Dedifferentiated amniotic fluid mesenchymal stem cell (primary cell): ENCODE measurements around the gene IVNS1ABP.
"Not testable (repeated sequence)": the region's sequence is repeated elsewhere in the genome, so short reads cannot be mapped to it uniquely, and the experiment has no call there.

ENCODE experiments used
- DNase-seq: peaks from one replicate; pipeline ENCODE4 v3.0.0-alpha.2; 2016; ENCODE audit errors: extremely low spot score

IVNS1ABP gene

DNA sequence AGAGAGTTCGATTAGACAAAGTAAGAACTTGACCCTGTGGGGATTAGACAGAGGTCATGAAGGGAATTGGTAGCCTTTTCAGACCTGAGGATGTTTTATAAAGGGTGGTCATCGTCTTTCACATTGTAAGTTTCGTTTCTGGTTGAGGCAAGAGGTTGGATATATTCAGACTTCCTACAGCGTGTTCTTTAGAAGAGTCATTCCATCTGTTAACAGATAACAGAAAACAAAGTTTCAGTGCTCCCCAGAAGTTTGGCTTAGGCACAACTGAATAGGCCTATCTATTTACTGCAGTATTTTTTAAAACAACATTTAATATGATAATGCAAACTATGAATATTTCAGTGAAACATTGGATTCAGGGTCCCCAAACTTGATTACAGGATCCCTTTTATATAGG, 17.1 kb upstream of the IVNS1ABP start:
- no peak for DNase-seq

DNA sequence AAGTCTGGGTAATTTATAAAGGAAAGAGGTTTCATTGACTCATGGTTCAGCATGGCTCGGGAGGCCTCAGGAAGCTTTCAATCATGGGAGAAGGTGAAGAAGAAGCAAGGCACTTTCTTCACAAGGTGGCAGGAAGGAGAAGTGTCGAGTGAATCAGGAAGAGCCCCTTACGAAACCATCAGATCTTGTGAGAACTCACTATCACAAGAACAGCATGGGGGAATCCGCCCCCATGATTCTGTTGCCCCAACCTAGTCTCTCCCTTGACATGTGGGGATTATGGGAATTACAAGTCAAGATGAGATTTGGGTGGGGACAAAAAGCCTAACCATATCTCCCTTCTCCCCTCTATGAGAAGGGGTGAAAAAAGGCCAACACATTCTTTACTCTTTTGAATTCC, 11.2 kb upstream of the IVNS1ABP start:
- DNase-seq: no peak

DNA sequence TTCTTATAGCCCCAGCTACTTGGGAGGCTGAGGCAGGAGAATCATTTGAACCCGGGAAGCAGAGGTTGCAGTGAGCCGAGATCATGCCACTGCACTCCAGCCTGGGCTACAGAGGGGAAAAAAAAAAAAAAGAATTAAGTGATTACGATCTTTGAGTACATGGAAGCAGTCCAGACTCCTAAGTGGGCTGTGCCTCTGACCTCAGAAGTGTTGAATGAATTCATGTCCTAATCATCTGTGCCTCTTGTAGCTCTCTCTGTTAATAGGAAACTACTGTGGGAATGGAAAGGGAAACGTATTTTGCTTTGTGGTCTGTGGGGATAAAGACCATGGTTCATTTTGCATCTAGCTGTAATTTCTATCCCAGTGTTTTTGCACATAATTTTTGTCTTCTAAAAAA, 8.4 kb upstream of the IVNS1ABP start:
- DNase-seq: no peak

DNA sequence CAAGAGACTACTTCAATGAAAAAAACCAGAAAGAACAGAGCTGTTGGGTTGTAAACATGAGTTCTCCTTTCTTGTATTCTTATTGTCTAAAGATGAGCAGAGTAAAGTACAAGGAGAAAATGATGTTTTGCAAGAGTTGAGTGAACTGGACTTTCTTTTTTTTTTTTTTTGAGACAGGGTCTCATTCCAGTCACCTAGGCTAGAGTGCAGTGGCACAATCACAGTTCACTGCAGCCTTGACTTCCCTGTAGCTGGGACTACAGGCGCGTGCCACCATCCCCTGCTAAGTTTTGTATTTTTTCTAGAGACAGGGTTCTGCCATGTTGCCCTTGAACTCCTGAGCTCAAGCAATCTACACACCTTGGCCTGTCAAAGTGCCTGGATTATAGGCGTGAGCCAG, 7.1 kb upstream of the IVNS1ABP start:
- DNase-seq: no peak

DNA sequence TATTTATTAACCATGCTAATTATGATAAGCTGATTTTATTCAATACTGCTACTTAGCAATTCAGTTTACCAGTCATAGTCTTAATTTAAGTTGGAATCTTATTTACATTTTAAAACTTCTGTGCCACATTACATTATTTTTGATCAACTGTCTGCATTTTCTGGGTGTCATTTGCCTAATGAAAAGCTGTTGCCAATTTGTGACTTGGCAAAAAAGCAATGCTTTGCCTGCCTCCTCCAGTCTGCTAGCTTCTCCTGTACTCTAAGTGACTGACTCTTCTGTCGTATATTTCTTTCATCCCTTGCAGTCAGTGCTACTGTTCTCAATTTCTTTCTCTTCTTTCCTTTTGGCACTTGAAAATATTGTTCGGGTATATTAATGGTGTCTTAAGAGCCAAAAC, 5.6 kb upstream of the IVNS1ABP start:
- no peak for DNase-seq

DNA sequence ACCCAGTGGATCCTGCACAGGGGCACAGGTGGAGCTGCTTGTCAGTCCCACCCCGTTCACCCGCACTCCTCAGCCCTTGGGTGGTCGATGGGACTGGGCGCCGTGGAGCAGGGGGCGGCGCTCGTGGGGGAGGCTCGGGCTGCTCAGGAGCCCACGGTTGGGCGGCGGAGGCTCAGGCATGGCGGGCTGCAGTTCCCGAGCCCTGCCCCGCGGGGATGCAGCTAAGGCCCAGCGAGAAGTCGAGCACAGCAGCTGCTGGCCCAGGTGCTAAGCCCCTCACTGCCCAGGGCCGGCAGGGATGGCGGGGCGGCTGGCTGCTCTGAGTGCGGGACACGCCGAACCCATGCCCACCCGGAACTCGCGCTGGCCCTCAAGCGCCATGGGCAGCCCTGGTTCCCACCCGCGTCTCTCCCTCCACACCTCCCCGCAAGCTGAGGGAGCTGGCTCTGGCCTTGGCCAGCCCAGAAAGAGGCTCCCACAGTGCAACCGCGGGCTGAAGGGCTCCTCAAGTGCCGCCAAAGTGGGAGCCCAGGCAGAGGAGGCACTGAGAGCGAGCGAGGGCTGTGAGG, 4.7 kb upstream of the IVNS1ABP start:
- DNase-seq: not testable (repeated sequence)

DNA sequence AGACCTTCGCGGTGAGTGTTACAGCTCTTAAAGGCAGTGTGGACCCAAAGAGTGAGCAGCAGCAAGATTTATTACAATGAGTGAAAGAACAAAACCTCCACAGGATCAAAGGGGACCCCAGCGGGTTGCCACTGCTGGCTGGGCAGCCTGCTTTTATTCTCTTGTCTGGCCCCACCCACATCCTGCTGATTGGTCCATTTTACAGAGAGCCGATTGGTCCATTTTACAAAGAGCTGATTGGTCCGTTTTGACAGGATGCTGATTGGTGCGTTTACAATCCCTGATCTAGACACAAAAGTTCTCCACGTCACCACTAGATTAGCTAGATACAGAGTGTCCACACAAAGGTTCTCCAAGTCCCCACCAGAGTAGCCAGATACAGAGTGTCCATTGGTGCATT, 4.1 kb upstream of the IVNS1ABP start:
- DNase-seq: not testable (repeated sequence)

DNA sequence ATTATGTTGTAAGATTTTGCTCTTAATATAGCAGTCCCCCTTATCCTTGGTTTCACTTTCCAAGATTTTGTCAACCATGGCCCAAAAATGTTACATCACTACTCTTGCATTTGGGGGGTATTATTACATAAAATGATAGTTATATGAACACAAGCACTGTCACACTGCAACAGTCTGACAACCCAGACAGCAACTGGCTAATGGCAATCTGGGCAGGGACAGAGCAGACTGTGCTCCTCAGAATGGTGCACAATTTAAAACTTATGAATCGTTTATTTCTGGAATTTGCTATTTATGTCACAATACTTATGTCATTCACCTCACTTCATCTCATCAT, 2.1 kb upstream of the IVNS1ABP start:
- DNase-seq: no peak

DNA sequence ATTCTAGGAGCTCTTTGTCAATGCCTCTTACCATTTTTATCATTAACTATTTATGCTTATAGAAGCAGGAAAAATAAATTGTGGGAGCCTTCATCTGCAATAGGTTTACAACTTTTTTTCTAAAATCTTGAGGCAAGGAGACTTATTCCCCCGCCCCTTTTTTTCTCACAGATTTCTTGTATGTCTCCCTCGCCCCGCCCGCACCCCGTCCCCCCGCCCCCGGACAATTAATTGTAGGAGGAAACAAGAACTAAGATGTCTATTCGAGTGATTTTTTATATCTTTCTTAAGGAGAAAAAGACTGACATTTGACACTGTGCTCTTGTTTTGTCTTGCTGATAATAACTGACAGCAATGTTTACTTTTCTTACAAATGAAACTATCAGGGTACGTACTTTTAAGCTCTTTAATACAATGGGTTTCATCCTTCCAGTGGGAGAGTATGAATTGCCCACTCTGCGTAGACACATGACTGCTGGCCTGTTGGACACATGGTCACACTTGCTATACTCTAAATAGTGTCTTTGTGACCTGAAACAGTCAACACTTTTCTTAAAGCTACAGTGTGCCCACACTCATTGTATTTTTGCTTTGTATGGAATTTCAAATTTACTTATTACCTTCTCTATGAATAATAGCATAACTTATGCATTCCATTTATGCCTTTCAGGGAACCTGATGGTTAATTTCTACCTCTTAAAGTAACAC, 1.5 kb upstream of the IVNS1ABP start:
- DNase-seq: no peak

DNA sequence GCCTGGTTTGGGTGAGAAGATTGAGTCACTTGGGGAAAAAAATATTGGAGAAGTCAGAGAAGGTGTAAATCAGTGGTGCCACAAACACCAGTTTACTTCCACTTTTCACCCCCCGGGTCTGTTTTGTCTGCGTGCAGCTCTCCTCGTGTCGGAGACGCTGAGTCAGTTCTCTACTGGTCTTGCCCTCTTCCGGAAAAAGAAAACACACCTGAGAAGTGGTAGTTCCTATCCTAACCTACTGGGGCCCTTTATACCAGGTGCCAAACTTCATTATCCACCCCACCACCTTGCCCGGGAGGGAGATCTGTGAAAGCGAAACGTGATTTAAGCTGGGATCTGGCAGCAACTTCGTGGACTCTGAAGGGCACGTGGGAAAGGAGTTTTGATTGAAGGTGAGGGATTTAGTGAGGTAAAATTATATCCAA, 855 bp upstream of the IVNS1ABP start:
- no peak for DNase-seq

DNA sequence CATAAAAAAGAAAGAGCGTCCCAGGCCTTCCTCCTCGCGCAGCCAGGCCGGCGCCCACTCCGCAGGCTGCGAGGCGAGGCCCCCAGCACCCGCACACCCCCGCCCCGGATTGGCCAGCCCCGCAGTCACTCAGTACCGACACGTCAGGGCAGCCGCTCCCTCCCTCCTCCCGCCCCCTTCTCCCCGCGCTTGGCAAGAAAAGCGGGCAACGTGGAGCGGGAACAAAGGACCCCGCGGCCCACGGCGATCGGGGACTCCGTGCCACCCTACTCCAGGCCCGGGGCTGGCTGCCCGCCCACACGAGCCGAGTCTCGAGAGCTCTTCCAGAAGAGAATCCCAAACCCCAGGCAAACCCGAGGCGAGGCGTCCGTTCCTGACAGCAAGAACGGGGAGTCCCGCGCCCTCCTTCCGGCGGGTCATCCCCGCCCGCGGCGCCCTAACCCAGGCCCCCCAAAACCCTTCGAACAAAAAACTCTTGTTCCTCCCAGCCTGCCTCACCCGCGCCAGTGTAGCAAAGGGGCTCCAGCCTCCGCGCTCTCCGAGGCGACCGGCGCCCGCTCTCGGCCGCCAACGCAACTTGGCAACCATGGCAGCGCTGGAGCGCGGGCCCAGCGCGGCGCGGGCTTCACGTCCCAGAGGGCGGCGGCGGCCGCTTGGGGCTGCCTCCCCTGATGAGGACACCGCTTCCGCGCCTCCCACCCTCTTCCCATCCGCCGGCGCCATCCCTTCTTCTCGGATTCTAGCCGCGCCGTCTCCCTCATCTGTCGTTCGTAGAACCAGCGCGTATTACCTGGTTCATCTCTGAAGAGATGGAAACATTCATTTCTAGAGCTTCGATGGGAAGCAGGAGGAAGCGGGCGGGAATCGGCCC, 645 bp downstream of the IVNS1ABP start:
- peak; percentile 84 for DNase-seq

DNA sequence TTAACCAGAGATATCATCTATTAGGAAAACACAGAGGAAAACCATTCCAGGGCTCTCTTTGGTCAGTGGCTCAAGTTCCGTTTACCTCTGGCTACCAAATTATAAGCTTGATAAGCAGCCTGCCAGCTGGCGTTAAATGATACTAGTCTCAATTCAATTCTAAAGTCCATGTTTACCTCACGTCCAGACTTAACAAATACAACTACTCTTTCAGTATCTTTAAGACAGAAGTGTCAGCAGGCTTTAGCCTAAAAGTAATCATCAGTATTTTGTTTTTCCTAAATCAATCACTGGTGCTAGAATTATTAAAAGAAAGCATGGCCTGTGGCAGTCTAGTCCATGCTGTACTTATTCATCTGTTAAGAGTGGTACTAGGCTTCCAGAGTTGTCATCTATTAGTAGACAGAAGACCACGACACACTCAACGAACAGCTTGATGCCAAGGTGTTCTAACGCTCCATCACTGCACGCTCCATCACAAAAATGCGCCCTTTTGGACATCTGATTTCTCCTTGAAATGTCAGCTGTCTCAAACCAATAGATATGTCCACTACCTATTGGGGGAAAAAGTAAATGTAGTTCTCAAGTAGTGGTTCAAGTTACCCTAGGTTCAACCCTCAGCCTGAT, 1.5 kb downstream of the IVNS1ABP start:
- no peak for DNase-seq

DNA sequence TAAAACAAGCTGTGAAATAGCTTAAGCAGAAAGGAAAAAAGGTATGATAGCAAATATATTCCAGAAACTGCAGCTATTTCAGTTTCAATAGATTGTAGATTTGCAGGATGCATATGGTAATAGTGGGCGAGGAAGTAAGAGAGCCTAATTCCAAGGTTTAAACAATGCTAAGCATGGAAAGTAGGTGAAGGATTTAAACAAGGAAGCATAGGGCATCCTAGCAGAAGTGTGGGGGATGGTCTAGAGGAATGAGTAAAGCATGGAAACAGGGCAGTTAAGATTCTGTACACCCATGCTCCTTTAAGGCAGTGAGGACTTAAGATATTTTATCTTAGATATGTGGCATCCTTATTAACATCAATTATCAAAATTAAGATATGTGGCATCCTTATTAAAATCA, 2.6 kb downstream of the IVNS1ABP start:
- DNase-seq: no peak

DNA sequence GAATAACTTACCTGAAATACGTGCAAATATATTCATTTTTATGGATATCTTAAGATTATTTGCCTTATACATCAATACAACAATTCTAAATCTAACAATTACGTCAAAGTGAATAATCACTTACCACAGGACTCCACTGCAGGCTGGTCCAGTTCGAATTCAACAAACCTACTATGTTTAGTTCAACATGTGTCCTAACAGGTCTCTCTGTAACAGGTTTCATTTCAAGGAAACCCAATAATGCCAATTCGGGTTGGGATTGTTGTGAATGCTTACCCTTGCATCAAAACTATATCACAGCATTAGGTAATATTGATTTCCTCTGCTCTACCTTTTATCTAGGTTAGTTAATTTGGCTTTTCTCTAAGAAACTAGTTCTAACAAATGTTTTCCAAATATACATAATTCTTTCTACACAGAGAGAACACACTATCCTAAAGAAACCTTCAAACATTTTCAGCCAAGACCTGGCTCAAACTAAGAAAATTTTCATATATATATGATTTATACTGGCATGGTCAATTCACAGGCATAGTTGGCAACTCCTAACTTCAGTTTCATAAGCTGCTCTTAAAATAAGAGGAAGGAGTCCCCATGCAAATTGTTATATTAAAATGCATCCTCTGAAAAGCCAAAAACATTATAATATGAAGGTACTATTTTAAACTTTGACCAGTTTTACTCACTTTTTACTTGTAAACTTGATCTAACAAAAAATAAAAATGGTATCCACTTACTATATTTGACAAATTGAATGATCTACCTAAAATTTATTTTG, 4.5 kb downstream of the IVNS1ABP start:
- no peak for DNase-seq

DNA sequence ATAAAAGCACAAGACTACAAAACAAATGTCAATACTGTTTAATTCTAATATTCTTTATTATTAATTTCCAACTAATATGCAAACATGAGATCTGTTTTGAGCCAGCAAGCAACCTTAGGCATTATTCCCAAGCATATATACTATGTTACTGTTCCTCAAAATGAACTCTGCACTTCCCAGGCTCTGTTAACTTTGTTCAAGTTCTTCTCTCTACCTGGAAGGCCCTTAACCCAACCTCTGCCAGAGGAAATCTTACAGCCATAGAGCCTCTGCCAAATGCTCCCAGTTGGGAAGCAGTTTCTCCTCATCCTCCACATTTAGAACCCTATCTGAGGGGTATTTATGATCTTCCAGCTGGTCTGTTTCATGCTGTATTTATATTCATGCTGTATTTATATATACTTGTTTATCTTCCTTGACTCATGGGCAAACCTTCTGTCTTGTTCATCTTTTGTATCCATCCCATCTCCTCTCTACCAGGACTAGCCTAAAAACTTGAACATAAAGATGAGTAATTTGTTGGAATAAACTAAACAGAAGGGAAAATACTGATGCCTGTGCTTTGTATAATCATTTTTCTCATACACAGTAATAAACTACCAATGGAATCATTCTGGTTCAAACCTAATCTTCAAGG, 5.3 kb downstream of the IVNS1ABP start:
- no peak for DNase-seq

DNA sequence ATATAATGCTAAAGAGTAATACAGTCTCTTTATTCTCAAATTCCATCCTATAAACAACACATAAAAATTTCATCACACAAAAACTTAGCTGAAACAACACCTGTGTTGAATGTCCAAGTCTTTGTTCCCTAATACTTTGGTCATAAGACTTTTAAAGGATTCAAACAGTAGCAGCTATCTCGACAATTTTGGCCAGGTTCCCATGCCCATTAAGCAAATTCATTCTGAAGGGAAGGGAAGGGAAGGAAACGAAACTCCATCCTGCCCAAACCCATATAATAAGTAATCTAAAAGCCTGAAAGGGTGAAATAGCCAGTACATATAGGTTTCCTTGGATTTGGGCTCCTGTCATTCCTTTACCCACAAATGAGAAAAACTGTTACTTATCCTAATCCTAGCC, 7.5 kb downstream of the IVNS1ABP start:
- DNase-seq: no peak

DNA sequence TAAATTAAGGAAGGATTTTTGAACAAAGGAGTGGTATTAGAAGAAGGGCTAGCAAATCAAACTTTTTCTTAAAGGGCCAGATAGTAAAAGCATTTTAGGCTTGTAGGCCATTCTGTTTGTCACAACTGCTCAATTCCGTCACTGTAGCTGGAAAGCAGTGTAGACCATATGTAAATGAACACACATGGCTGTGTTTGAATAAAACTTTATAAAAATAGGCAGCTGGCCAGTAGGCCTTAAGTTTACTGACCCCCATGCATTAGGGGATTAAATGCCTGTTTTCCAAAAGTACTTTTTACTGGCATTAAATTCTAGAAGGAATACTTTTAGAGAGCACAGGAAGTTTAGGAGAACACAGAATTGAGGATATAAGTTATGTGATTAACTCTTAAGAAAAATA, 8.9 kb downstream of the IVNS1ABP start:
- DNase-seq: no peak

DNA sequence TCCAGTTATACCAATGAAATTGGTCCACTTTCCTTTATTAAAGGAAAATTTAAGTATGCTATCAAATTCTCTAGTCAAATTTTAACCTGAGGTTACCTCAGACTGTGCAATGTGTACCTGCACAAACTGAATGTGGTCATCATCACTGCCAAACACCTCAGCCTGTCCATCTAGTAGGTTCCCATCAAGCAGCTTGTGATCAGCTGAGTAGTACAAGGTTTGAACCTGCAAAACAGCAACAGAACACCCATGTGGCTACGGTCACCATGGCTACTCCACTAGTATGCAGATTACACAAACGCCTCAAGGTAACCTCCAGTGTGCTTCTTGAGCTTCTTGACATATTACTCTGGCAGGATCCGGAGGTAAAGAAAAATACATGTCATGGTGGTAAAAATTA, 11.6 kb downstream of the IVNS1ABP start:
- DNase-seq: no peak

DNA sequence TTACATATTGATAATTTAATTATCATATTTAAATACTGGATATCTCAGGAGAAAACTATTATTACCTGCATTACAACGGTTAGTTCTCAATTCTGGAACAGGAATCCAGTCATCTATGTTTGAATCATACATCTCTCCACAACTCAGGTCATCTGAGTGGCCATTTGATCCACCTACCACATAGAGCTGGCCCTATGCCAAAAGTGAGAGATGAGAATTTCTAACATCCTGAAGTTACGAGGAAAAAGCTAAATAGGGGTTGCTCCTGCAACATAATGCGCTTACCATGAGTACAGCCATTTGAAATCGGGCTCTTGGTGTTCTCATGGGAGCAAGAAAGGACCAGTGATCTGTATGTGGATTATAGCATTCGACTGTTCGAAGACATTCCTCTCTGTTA, 16.9 kb downstream of the IVNS1ABP start:
- no peak for DNase-seq

DNA sequence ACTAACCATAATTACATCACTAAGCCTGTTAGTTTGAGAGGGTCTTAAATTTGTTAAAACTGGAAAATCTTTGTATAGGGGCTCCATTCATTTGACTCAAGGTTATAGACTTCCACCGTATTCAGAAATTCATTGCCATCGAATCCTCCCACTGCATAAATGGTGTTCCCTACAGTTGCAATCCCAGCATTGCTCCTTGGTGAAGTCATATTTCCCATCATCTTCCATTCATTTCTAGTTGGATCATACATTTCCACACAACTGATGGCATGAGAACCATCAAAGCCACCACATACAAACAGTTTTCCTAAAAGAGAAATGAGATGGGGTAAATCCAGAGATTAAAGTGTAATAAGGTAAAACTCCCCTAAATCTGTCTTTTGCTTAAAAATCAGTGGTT, 19.1 kb downstream of the IVNS1ABP start:
- no peak for DNase-seq

DNA sequence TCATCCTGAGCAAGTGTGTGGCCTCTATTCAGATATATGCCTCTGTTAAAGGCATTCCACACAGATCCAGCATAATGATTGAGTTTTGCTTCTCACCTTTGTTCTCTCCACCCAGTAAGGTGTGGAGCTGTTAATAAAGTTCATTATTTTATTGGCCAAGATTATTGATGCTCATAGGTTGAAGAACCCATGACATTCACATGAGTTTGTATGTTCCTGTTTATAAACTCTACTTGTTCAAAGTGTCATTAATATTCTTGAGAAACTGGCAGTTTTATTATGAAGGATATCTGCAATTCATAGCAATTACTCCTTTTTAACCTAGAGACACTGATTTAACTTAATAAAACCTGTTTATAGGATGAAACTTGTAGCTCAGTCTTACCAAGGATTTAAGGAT, 22.0 kb downstream of the IVNS1ABP start:
- DNase-seq: no peak
